Gastroesophageal sphincter (tissue), 4 donors: Measurements from ENCODE around the gene KHSRP. TPM values are rescaled to one million over a fixed set of nuclear protein-coding genes. Genes with fewer than 3 reads are reported as not detected.
A peak's percentile ranks its signal among the peaks of the same experiment; 100 is the strongest.

Experiments
- ATAC-seq: fragments of 150-250 bp; one replicate; pipeline ENCODE4 v1.9.1; 2016; ENCODE audit warnings: mild to moderate bottlenecking, moderate library complexity
- H3K27ac ChIP-seq, 4 donors: fragments of 200-600 bp; sonication (generic) in 3 of 4; 1 replicate in 3 of 4; 2 replicates in 1 of 4; pipeline ENCODE4 v1.5.1; 2016 to 2019
- H3K27me3 ChIP-seq: fragments of 200-600 bp; sonication (generic); one replicate; pipeline ENCODE4 v1.5.1; 2019
- H3K36me3 ChIP-seq, 2 donors: fragments of 200-600 bp; sonication (generic); one replicate each; pipeline ENCODE4 v1.5.1; 2019; ENCODE audit warnings: control low read depth in 1 of 2
- H3K4me1 ChIP-seq, 3 donors: fragments of 200-600 bp; sonication (generic); 1 replicate in 2 of 3; 2 replicates in 1 of 3; pipeline ENCODE4 v1.5.1; 2016 to 2019; ENCODE audit warnings: control low read depth in 2 of 3
- H3K4me3 ChIP-seq, 2 donors: fragments of 200-600 bp; sonication (generic); one replicate each; pipeline ENCODE4 v1.5.1; 2019; ENCODE audit warnings: mild to moderate bottlenecking in 1 of 2, moderate library complexity in 1 of 2
- H3K9me3 ChIP-seq, 3 donors: fragments of 200-600 bp; sonication (generic); one replicate each; pipeline ENCODE4 v1.5.1; 2017 to 2019; ENCODE audit warnings: control low read depth in 2 of 3
- CTCF ChIP-seq, 4 experiments: fragments of 200-600 bp in 2 of 4; fragments of 450-650 bp in 2 of 4; sonication (generic) in 1 of 4; IDR thresholded peaks; one replicate each; pipeline ENCODE4 v1.5.1; 2017 to 2019; ENCODE audit warnings: antibody characterized with exemption in 4 of 4, mild to moderate bottlenecking in 2 of 4, moderate library complexity in 2 of 4
- EP300 ChIP-seq: sonication (generic); formaldehyde crosslinking; IDR thresholded peaks from one replicate; pipeline ENCODE4 v1.6.1; 2017; ENCODE audit warnings: antibody characterized with exemption, mild to moderate bottlenecking
- POLR2A ChIP-seq, 2 donors: fragments of 450-650 bp; IDR thresholded peaks; one replicate each; pipeline ENCODE4 v1.6.1; 2017; ENCODE audit warnings: antibody characterized with exemption in 2 of 2, mild to moderate bottlenecking in 2 of 2, moderate library complexity in 1 of 2
- POLR2AphosphoS5 ChIP-seq: sonication (generic); formaldehyde crosslinking; IDR thresholded peaks from one replicate; pipeline ENCODE4 v1.6.1; 2017; ENCODE audit warnings: antibody characterized with exemption
- WGBS, 2 donors: methylation state at CpG; one replicate each; pipeline ENCODE4 v1.1.5; 2018; ENCODE audit warnings: low coverage in 1 of 2; 5-methylcytosine and 5-hydroxymethylcytosine counted together
- total RNA-seq, 4 donors: library from RNA; depleted of rRNA; stranded (reverse); fragments of >200 nt; gene quantifications; one replicate each; pipeline ENCODE4 v1.1.0, GENCODE V29; 2016

The KHSRP gene
- total RNA-seq, 4 donors from 2014 or later = 102 to 218 (median 126) TPM

GRCh38 chr19:6464070-6464873, 39.7 kb upstream of the KHSRP start, which contains the start of gene CRB3:
TSS of gene CRB3 (plus strand) at chr19:6464271. CDS start at chr19:6464702, 431 bp downstream.
- no peak within 1 kb of the TSS for H3K4me3 ChIP-seq
- H3K27me3 ChIP-seq = peaks cover 28% of the 10 kb centered on the region
- no peaks in the 10 kb centered on the region for H3K9me3 ChIP-seq
- no peaks in the 10 kb centered on the region for H3K36me3 ChIP-seq
- TF ChIP-seq POLR2A (IDR thresholded peaks at IDR 0.05) (no peak), CTCF (IDR thresholded peaks at IDR 0.05) (no peak), EP300 (no peak), POLR2AphosphoS5 (no peak)
- 0 to 8% methylated on average over 1 to 8 of the region's 65 CpGs for WGBS, 2 donors
- H3K4me1 ChIP-seq = peaks cover 0 to 14% (median 4%) of the 10 kb centered on the region in 3 donors
- no peak for ATAC-seq
- no peak within 1 kb of the TSS for H3K27ac ChIP-seq

- peak; percentile 95 for ATAC-seq
- no peak for TF ChIP-seq POLR2A (IDR thresholded peaks at IDR 0.05)
- peak in 3 of 4 experiments; percentile 71 to 74 (median 73) for TF ChIP-seq CTCF (IDR thresholded peaks at IDR 0.05)
- TF ChIP-seq EP300 = no peak
- TF ChIP-seq POLR2AphosphoS5 = peak; percentile 40
- peaks cover 27% of the 10 kb centered on the region for H3K27me3 ChIP-seq
- peak overlapping the region; percentile 54 to 94 for H3K4me3 ChIP-seq
- no peaks in the 10 kb centered on the region for H3K9me3 ChIP-seq
- H3K27ac ChIP-seq = peak overlapping the region; percentile 75 to 94 (median 91)
- peaks cover 0 to 32% (median 10%) of the 10 kb centered on the region in 3 donors for H3K4me1 ChIP-seq
- whole genome bisulfite sequencing, 2 donors = 0 to 1% methylated on average over 3 to 14 of the region's 57 CpGs
- H3K36me3 ChIP-seq = peaks cover 0 to 22% of the 10 kb centered on the region in 2 donors
These were observed 35.7 kb upstream of the KHSRP start for GRCh38 chr19:6460099-6460884.

GRCh38 chr19:6459262-6460098, 34.9 kb upstream of the KHSRP start, which contains the start of gene SLC25A23:
TSS of gene SLC25A23 (minus strand) at chr19:6459792. CDS start at chr19:6459628, 164 bp downstream.
- Histone ChIP-seq H3K27me3 (peaks cover 18% of the 10 kb centered on the region), H3K27ac (peak within 1 kb of the TSS; percentile 75 to 94 (median 91)), H3K4me1 (peaks cover 0 to 30% (median 10%) of the 10 kb centered on the region in 3 donors), H3K4me3 (peak within 1 kb of the TSS; percentile 54 to 94), H3K36me3 (peaks cover 0 to 30% of the 10 kb centered on the region in 2 donors), H3K9me3 (peaks cover 0 to 5% (median 0%) of the 10 kb centered on the region in 3 donors)
- WGBS, 2 donors = 0 to 5% methylated on average over 2 to 8 of the region's 70 CpGs
- peak; percentile 71 for ATAC-seq
- no peak for TF ChIP-seq POLR2AphosphoS5
- TF ChIP-seq POLR2A (IDR thresholded peaks at IDR 0.05) = peak; percentile 24 to 43
- TF ChIP-seq CTCF (IDR thresholded peaks at IDR 0.05) = no peak
- TF ChIP-seq EP300 = no peak

- Histone ChIP-seq H3K27ac (peak overlapping the region; percentile 37 to 94 (median 91)), H3K27me3 (peaks cover 11% of the 10 kb centered on the region), H3K36me3 (peaks cover 0 to 37% of the 10 kb centered on the region in 2 donors), H3K4me3 (peak overlapping the region; percentile 54 to 94), H3K4me1 (peaks cover 0 to 24% (median 6%) of the 10 kb centered on the region in 3 donors), H3K9me3 (peaks cover 0 to 12% (median 0%) of the 10 kb centered on the region in 3 donors)
- WGBS, 2 donors = 50 to 60% methylated on average over 1 to 3 of the region's 16 CpGs
- no peak for TF ChIP-seq POLR2A (IDR thresholded peaks at IDR 0.05)
- no peak for TF ChIP-seq CTCF (IDR thresholded peaks at IDR 0.05)
- no peak for TF ChIP-seq EP300
- TF ChIP-seq POLR2AphosphoS5 = no peak
- no peak for ATAC-seq
These were observed 34.2 kb upstream of the KHSRP start for GRCh38 chr19:6458695-6459261.
